GM12878 (cell line): Measurements from ENCODE around the gene EDNRA.

Experiments used
- BCL11A ChIP-seq: IDR thresholded peaks from 2 replicates; pipeline ENCODE4 v1.6.1; 2011; ENCODE audit warnings: low read depth, low read length
- CTCF ChIP-seq, 3 experiments: IDR thresholded peaks in 2 of 3; conservative IDR thresholded peaks in 1 of 3; 2 replicates each; pipeline ENCODE4 v1.5.1; 2011; ENCODE audit warnings: low read depth in 3 of 3, low read length in 3 of 3, mild to moderate bottlenecking in 3 of 3, control low read depth in 2 of 3, moderate library complexity in 2 of 3, inconsistent platforms in 1 of 3, mixed read lengths in 1 of 3; ENCODE audit not compliant: control insufficient read depth in 2 of 3, insufficient read depth in 1 of 3; ENCODE audit errors: extremely low read depth in 1 of 3
- SP1 ChIP-seq: IDR thresholded peaks from one replicate; pipeline ENCODE4 v1.6.1; 2011; ENCODE audit warnings: low read depth, low read length

- no peak for TF ChIP-seq BCL11A
- no peak for TF ChIP-seq SP1
- TF ChIP-seq CTCF (IDR thresholded peaks at IDR 0.05 in 2 of 3, conservative IDR thresholded peaks at IDR 0.05 in 1 of 3; ENCODE audit: control insufficient read depth in 2 of 3, extremely low read depth in 1 of 3, insufficient read depth in 1 of 3, low read depth in 3 of 3, low read length in 3 of 3), result no peak
Observed at GRCh38 chr4:147516133-147516532, 35.2 kb downstream of the EDNRA start.
